Inflammatory macrophage (primary cell): ENCODE data around the gene MRPL38.
"Not testable (repeated sequence)": the region's sequence is repeated elsewhere in the genome, so short reads cannot be mapped to it uniquely, and the experiment has no call there.

ENCODE experiments used
- DNase-seq, 2 donors: peaks; one replicate each; pipeline ENCODE4 v3.0.0-alpha.2; 2020 to 2022

MRPL38 gene

DNA sequence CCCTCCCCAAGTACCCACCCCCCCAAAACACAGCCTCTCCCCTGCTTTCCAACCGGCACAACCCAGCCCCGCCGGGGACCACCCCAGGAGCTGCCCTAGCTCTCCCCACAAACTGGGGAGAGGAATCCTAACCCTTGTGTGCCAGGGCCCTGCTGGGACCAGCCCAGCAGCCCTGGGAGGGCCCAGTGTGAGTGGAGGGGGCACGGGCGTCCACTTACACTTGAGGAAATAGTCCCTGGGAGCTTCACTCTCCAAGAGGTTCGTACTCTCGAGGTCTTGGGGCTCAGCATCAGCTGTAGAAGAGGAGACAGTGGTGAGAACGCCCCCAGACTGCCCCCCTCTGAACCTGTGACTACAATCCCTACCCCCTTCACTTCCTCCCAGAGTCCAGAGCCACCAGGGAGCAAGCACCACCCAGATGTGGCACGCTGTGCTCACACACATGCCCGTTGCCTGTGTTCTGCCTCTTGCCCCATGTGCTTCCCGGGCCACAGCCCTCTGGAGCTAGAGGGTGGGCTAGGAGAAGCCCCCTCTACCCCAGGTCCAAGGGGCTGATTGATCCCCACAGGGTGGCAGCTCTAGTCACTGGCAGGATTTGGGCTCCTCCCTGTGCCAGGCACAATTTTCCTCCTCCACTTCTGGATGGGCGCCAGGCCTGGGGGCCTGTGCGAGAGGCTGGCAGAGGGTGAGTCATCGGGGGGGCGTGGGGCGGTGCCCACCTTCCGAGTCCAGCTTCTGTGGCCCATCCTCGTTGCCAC is 29.3 kb downstream of the MRPL38 start:
- peak in 1 of 2 donors; percentile 27 for DNase-seq

DNA sequence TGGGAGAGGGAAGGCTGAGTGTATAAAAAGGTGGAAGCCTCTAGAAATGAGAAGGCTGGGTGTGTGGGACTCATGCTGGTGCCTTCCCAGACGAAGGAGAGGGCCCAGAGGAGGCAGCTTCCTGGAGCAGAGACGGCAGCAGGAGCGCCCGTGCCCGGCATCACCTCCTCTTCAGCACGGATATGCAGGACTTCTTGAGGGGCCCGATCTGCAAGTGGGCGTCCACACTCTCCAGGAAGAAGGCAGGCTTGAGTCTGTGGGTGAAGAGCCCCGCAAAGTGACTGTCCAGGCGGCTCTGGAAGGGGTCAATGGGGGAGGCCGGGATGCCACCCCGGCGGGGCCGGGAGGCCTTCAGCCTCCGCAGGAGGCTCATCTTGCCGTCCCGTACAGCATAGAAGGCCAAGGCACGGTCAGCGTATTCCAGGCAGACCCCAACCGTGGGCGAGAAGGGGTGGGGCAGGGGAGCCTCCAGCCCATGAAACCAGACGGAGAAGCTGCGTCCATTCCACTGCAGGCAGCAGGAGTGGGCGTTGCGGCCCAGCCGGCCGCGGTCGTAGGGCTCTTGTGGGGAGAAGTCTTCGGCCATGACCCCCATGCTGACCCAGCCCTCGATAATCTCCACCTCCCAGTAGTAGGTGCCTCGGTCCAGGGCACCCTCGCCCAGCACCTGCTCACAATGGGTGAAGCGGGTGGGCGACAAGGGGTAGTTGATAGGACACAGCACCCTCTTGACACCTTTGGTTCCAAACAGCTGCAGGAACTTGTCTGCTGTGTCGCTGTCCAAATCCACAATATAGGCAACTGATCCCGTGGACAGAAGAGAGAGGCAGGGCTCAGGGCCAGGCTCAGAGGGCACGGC is 30.1 kb downstream of the MRPL38 start:
- no peak for DNase-seq

DNA sequence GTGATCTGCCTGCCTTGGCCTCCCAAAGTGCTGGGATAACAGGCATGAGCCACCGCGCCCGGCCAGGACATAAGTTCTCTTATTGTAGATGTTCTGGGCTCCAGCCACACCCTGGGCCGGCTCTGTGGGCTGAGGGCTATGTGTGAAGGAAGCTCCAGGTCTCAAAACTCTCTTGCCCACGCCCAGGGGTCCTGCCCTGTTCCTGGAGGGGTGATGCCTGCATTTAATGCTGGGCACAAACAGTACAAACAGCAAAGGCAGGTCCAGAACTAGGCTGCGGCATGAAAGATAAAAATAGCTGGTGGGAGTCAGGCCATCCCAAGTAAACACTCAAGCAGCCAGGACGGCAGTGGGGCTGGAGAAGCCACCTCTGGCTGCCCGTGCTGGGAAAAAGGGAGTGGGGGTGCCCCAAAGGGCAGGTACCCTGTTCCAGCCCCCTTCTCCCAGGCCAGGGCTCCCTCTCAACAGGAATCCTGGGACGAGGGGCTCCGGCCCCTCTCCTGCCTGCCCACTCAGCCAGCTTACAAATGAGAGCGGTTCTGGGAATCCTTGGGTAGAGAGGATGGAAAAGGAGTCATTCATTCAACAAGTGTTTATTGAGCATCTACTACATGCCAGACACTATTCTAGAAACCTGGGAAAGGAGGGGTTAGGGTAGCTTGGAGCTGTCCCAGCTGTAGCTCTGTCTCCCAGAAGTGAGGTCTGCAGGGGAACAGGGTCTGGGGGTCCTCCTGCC is 30.9 kb downstream of the MRPL38 start:
- no peak for DNase-seq

GRCh38 chr17:75872434-75873351 is 32.0 kb downstream of the MRPL38 start:
- no peak for DNase-seq

DNA sequence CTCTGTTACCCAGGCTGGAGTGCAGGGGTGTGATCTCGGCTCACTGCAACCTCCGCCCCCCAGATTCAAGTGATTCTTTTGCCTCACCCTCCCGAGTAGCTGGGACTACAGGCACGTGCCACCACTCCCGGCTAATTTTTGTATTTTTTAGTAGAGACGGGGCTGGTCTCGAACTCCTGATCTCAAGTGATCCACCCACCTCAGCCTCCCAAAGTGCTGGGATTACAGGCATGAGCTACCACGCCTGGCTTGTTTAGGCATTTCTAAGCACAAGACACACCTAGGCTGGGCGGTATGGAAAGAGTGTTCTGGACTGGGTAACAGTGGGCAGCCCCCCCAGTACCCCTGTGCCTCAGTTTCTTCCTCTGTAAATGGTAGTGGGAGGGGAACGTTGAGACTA is 34.5 kb downstream of the MRPL38 start:
- not testable (repeated sequence) for DNase-seq

- DNase-seq = no peak
These were observed 35.2 kb downstream of the MRPL38 start for GRCh38 chr17:75869282-75870141.

- not testable (repeated sequence) for DNase-seq
These were observed 35.9 kb downstream of the MRPL38 start for GRCh38 chr17:75868730-75869281.

DNA sequence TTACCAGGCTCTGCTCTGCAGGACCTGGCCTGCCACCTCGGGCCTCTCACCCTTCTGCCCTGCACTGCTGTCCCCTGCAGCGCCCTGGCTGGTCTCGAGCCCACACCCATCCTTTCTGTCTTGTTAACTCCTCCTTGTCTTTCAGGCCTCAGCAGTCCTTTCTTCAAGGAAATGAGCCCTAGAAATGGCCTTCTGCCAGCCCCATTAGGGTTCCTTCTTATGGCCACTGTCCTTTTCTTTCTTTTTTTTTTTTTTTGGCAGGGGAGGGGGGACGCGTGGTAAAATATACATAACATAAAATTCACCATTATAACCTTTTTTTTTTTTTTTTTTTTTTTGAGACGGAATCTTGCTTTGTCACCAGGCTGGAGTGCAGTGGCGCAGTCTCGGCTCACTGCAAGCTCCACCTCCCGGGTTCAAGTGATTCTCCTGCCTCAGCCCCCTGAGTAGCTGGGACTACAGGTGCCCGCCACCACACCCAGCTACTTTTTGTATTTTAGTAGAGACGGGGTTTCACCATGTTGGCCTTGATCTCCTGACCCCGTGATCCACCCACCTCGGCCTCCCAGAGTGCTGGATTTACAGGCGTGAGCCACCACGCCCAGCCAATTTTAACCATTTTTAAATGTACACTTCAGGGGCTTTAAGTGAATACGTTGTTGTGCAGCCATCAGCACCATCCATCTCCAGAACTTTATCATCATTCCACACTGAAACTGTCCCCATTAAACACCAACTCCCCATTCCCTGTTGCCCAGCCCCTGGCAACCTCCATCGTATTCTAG is 39.1 kb downstream of the MRPL38 start:
- not testable (repeated sequence) for DNase-seq

GRCh38 chr17:75864887-75865286 is 39.8 kb downstream of the MRPL38 start:
- not testable (repeated sequence) for DNase-seq

- peak; percentile 41 to 54 for DNase-seq
These were observed 40.2 kb downstream of the MRPL38 start for GRCh38 chr17:75864448-75864871.

DNA sequence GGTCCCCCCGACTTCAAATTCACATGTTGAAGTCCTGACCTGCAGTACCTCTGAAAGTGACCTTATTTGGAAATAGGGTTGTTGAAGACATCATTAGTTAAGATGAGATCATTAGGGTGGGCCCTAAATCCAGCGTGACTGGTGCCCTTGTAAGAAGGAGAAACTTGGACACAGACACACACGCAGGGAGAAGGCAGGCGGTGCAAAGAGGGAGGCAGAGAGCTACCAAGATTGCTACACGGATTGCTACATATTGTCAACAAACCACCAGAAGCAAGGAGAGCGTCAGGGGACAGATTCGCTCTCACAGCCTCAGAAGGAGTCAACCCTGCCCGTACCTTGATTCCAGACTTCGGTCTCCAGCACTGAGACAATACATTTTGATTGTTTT is 42.8 kb downstream of the MRPL38 start:
- no peak for DNase-seq

DNA sequence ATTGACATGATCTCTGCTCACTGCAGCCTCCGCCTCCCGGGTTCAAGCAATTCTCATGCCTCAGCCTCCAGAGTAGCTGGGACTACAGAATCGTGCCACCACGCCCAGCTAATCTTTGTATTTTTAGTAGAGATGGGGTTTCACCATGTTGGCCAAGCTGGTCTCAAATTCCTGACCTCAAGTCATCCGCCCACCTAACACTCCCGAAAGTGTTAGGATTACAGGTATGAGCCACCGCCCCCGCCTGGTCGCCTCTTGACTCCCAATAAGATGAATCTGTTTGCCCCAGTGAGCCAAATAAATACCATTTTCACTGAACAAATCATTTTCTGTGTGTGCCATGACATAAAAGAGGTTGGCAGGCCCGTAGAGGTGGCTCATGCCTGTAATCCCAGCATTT is 45.3 kb downstream of the MRPL38 start:
- not testable (repeated sequence) for DNase-seq

GRCh38 chr17:75856062-75856756 is 48.5 kb downstream of the MRPL38 start:
- peak; percentile 30 to 38 for DNase-seq

GRCh38 chr17:75855310-75856061 is 49.2 kb downstream of the MRPL38 start, which contains the start of gene WBP2:
Gene WBP2 (minus strand): TSS chr17:75855335. CDS start chr17:75855297, 38 bp downstream.
- peak; percentile 100 for DNase-seq

DNA sequence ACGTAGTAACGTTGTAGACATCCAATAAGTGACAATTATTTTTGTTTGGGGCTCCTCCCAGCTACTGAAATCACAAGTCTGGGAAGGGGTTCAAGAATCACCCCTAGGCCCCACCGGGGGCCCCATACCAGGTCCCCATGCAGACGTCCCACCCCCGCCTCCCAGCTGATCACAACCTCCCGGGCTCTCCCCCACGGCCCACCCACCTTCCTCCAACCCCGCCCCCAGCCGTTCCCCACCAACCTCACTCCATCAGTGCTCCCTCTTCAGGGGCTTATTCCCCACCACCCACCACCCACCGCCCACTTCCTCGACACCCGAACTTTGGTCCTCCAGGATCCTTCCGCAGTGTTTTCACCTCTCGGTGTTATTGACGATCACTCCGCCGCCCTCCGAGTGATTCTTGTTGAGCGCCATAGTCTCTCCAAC is 49.8 kb downstream of the MRPL38 start:
- no peak for DNase-seq

DNA sequence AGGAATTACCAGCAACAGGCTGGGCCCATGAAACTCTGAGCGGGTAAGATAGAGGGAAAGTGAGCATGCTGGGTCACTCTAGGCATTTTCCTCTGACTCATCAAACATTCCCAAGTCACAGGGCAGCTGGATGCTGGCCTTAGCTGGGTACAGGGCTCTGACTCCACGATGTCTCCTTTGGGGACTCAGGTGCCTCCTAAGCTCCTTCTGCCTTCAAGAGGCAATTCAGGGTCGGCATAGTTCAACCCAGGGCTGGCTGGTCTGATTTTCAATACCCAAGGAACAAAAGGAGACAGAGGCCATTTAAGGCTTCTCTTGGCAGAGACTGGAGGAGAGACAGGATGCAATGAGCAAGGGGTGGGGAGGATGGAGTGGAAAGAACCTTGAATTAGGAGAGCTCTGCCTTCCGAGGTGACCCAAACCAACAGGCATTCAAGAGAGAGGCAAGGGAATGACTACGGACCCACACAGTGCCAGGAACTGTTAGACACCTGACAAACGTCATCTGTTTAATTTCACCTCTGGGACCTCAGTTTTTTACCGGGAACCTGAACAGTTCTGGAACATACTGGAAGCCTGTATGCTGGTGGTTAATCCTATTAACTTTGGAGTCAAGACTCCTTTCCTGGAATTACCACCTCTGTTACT is 50.5 kb downstream of the MRPL38 start:
- DNase-seq = no peak

- no peak for DNase-seq
These were observed 51.3 kb downstream of the MRPL38 start for GRCh38 chr17:75853433-75853832.

- not testable (repeated sequence) for DNase-seq
These were observed 53.0 kb downstream of the MRPL38 start for GRCh38 chr17:75851693-75851991.
